Measurements from ENCODE around the gene SLCO2A1.
"Not testable (repeated sequence)": the region's sequence is repeated elsewhere in the genome, so short reads cannot be mapped to it uniquely, and the experiment has no call there.

SLCO2A1 gene

DNA sequence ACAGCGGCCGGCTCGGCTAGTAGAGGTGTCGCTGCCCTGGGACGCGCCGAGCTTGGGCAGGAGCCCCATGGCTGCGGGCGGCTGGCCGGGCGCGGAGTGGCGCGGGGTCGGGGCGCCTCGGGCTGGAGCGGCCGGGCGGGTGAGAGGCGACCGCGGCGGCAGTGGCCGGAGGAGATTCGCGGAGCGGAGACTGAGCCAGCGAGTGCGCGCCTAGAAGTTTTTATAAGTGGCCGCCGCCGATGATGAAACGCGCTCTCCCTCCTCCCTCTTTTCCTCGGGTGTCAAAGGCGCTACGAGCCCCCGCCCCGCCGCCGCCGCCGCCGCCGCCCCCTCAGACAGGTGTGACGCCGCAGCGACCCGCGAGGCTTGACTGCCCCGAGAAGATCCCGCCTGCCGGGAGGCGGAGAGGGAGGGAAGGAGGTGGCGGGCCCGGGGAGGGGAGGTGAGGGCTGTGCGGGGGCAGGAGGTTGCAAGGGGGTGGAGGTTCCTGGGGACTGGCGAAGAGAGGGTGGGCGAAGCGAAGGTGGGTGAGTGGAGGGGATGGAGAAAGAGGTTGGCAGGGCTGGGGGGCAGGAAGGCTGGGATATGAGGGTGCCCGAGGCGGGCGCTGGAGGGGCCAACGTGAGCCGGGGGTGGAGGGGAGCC lies at the start of gene SLCO2A1:
TSS of gene SLCO2A1 (minus strand) at position 192 of the 645 bp plus-strand sequence. CDS start at position 69, 123 bp downstream.
- peak; percentile 74 for DNase-seq (ENCODE audit: low spot score)

- DNase-seq (ENCODE audit: low spot score), result no peak
Observed at GRCh38 chr3:134079111-134079547, 49.4 kb upstream of the SLCO2A1 start.

- no peak for DNase-seq (ENCODE audit: low spot score)
Observed at GRCh38 chr3:134078169-134078831, 48.6 kb upstream of the SLCO2A1 start.

- no peak for DNase-seq (ENCODE audit: low spot score)
Observed at GRCh38 chr3:134077649-134078161, 48.0 kb upstream of the SLCO2A1 start.

DNA sequence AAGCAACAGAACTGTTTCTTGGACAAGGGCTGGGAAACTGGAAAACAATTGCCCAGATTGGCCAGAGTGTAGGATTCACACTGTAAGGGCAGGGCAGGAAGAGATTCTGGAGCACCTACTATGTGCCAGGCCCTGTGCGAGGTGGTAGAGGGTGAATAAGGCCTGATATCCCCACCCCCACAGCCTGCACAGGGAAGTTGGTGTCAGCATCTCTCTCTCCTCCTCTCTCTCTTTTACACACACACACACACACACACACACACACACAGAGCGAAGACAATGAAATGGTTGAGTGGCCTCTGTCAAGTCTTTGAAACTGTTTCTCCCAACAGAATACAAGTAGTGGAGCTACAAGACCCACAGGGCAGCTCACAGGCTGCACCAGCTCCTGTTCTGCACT lies 47.1 kb upstream of the SLCO2A1 start:
- no peak for DNase-seq (ENCODE audit: low spot score)

DNA sequence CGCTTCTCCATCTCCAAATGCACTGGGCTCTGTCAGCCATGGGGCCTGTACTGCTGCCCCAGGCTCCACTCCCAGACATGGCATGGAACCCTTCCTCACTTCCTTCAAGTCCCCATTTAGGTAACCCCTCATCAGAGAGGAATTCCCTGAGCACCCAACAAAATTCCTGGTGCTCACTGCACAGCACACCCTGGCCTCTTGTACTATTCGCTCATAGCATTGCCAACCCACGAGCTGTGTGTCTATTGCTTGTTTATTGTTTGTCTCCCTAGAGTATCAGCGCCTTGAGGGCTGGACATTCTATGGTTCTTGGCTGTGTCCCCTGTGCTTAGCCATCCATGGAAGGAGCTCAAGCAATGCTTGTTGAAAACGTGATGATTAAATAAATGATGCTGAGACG lies 46.1 kb upstream of the SLCO2A1 start:
- DNase-seq (ENCODE audit: low spot score), result no peak

DNA sequence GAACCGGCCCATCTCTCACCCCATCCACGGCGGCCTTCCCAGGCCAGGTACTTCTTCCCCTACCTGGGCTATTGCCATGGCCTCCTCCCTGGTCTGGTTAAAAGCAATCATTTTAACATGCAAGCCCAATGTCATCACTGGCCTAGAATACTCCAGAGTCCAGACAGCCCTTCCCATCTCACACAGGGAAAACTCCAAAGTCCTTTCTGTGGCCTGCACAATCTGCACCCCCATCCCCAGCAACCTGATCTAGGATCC lies 45.8 kb upstream of the SLCO2A1 start:
- DNase-seq (ENCODE audit: low spot score), result no peak

DNA sequence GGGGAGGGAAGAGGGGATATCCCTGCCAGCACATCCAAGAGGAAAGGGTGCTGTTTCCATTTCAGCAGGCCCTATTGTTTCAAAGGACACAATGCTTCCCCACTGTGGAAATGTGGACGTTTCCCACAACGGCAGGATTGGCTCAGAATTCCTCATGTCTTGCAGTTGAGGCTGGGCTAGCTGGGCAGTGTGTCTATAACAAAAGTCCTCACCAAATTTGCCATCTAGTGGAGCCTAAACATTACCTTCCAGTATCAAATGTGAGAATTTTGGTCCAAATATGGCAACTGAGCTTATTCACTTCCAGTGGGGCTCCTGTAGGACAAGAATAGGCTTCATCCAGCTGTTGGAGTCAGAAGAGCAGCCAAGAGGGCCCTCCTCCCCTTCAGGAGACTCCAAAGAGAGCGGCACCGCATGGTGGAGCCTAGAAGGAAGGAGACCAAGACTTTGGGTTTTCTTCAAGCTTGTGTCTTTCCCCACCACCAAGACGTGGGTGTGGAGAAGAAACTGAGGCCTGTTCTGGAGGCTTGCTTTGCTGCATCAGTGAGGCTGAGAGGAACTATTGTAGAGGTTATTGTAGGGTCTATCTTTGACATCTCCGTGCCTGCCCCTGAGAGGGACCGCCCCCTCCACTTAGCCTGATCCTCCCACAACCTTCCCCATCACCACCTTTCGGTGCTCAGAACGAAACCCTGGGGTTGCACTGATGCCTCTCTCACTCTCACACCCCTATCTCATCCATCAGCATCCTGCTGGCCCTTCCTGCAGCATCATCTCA lies 45.3 kb upstream of the SLCO2A1 start:
- no peak for DNase-seq (ENCODE audit: low spot score)

- no peak for DNase-seq (ENCODE audit: low spot score)
Observed at GRCh38 chr3:134074001-134074789, 44.5 kb upstream of the SLCO2A1 start.

DNA sequence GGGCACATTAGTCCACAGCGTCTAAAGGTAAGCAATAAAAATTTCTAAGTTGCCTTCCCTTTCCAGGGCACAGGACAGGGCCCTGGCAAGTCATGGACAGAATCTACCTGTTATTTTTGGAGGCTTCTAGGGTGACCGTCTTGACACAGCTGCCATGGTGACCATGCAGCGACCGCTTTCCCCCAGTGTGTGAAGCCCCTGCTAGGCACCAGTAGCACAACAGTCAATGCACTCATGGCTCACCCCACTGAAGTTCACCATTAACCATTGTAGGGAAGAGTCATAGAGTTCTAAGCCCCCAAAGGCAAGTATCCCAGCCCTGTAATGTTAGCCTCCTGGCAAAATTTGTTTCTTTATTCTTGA lies 43.8 kb upstream of the SLCO2A1 start:
- no peak for DNase-seq (ENCODE audit: low spot score)

DNA sequence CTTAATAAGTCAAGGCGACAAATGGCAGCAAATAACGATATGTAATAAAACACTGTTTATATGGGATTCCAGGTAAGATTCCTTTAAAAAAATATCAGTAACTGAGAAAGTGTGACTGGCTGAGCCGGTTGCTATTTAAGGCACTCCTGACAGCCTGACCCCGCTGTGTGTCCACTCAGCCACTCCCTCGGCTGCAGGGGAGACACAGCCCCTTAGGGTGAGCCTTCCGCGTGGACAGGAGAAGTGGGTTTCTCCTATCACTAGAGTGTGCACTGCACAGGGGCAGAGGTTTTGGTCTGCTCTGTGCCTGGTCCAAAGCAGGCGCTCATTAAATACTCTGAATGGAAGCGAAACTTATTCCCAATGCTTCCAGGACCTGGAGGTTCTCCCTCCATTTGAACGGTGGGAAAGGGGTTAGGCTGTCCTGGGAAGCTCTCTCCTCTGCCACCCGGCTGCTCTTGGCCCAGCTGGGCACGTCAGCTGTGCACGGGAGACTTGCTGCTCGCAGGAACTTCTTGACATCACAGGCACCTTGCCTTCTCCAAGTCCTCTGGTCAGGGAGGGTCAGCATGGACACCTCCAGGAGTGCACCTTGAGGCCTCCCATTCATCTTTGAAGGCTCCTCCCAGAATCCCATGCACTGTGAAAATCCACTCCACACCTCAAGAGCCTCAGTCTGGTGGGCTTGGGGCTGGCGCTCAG lies 43.3 kb upstream of the SLCO2A1 start:
- no peak for DNase-seq (ENCODE audit: low spot score)

- DNase-seq (ENCODE audit: low spot score), result not testable (repeated sequence)
Observed at GRCh38 chr3:134070281-134070680, 40.6 kb upstream of the SLCO2A1 start.

- DNase-seq (ENCODE audit: low spot score), result no peak
Observed at GRCh38 chr3:134068429-134068828, 38.7 kb upstream of the SLCO2A1 start.

- DNase-seq (ENCODE audit: low spot score), result no peak
Observed at GRCh38 chr3:134067531-134068161, 37.9 kb upstream of the SLCO2A1 start.

GRCh38 chr3:134066651-134067530 lies 37.2 kb upstream of the SLCO2A1 start:
- DNase-seq (ENCODE audit: low spot score), result no peak

- no peak for DNase-seq (ENCODE audit: low spot score)
Observed at GRCh38 chr3:134066158-134066541, 36.4 kb upstream of the SLCO2A1 start.

- no peak for DNase-seq (ENCODE audit: low spot score)
Observed at GRCh38 chr3:134065252-134066157, 35.8 kb upstream of the SLCO2A1 start.

DNA sequence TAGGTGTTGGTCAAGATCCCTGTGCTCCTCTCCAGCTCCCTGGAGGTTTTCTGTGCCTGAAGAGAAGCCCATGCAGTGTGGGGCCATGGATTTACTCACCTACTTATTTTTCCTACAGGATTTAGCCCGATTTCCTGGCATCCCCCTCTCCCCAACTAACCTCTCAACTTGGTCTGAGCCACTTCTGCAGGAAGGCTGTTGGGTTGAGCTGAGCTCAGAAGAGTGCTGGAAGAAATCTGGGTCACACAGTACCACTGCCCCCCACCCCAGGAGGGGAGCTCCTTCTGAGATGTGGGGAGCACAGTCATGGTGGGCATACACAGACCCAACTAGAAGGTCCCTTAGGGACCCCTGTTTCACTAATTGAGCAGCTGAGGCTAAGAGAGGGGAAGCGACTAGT lies 34.4 kb upstream of the SLCO2A1 start:
- DNase-seq (ENCODE audit: low spot score), result no peak

DNA sequence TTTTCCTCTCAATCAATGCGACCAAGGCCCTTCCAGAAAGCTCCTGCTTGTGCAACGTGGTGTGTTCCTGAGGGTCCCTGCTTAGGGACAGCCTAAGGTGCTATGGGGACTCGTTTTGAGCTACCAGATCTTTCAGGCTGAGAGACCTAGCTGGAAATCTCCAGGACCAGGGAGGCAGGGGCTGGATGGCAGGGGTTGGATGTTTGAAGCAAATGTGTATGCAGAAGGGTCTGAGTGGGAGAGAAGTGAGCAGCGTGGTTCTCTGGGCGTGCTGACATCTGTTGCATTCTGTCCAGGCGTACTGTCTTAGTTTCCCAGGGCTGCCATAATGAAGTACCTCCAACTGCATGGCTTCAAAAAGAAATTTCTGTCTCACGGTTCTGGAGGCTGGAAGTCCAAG lies 31.7 kb upstream of the SLCO2A1 start:
- no peak for DNase-seq (ENCODE audit: low spot score)
